T-helper 17 cell (primary cell): ENCODE measurements around the gene N4BP2L2. TPM values are rescaled to one million over a fixed set of nuclear protein-coding genes. Genes with fewer than 3 reads are reported as not detected.

Experiments
- ATAC-seq: fragments of 150-1000 bp; cut with Tn5 transposase; 2 replicates; pipeline ENCODE4 v1.10.0; 2021; ENCODE audit warnings: mild to moderate bottlenecking, moderate library complexity
- DNase-seq, 3 donors: peaks; one replicate each; pipeline versions ENCODE4 v3.0.0 to v3.0.0-alpha.2; 2020 to 2021
- H3K9me3 ChIP-seq: one replicate; pipeline ENCODE4 v1.7.0; 2013; ENCODE audit warnings: low read length, mild to moderate bottlenecking; ENCODE audit not compliant: control insufficient read depth, poor library complexity, severe bottlenecking
- H3K27ac Mint-ChIP-seq: one replicate; pipeline ENCODE4 v1.8.0; 2022; ENCODE audit warnings: mild to moderate bottlenecking, moderate library complexity, mixed read lengths
- H3K27me3 Mint-ChIP-seq: one replicate; pipeline ENCODE4 v1.8.0; 2022; ENCODE audit warnings: mixed read lengths
- H3K36me3 Mint-ChIP-seq: one replicate; pipeline ENCODE4 v1.8.0; 2022; ENCODE audit warnings: low read depth, mixed read lengths
- H3K4me1 Mint-ChIP-seq: one replicate; pipeline ENCODE4 v1.8.0; 2022; ENCODE audit warnings: mild to moderate bottlenecking, mixed read lengths
- H3K4me3 Mint-ChIP-seq: one replicate; pipeline ENCODE4 v1.8.0; 2022; ENCODE audit warnings: mild to moderate bottlenecking, moderate library complexity, mixed read lengths
- total RNA-seq, 4 donors: library from RNA in 2 of 4; stranded (reverse) in 2 of 4; gene quantifications; one replicate each; pipeline ENCODE4 v1.2.3 and lab custom pipeline; 2022 to 2026

The N4BP2L2 gene
- total RNA-seq, 2 donors from 2014 or later, result 185 to 205 TPM

- Mint-ChIP-seq H3K4me1 (peaks cover 6% of the 10 kb centered on the region), H3K27ac (no peak overlapping the region), H3K36me3 (peaks cover 2% of the 10 kb centered on the region), H3K4me3 (no peak overlapping the region), H3K27me3 (no peaks in the 10 kb centered on the region)
- ATAC-seq (no peak), DNase-seq (no peak)
- H3K9me3 ChIP-seq, result no peaks in the 10 kb centered on the region
Observed at GRCh38 chr13:32474999-32475792, 63.4 kb downstream of the N4BP2L2 start.

GRCh38 chr13:32473650-32474049 lies 64.9 kb downstream of the N4BP2L2 start:
- H3K4me1 Mint-ChIP-seq, result peaks cover 6% of the 10 kb centered on the region
- no peaks in the 10 kb centered on the region for H3K27me3 Mint-ChIP-seq
- H3K9me3 ChIP-seq, result no peaks in the 10 kb centered on the region
- no peak overlapping the region for H3K4me3 Mint-ChIP-seq
- peaks cover 4% of the 10 kb centered on the region for H3K36me3 Mint-ChIP-seq
- ATAC-seq (no peak), DNase-seq (no peak)
- H3K27ac Mint-ChIP-seq, result no peak overlapping the region

- Mint-ChIP-seq H3K4me1 (peaks cover 8% of the 10 kb centered on the region), H3K27me3 (no peaks in the 10 kb centered on the region)
- no peak for DNase-seq
Observed at GRCh38 chr13:32472194-32472621, 66.4 kb downstream of the N4BP2L2 start.

DNA sequence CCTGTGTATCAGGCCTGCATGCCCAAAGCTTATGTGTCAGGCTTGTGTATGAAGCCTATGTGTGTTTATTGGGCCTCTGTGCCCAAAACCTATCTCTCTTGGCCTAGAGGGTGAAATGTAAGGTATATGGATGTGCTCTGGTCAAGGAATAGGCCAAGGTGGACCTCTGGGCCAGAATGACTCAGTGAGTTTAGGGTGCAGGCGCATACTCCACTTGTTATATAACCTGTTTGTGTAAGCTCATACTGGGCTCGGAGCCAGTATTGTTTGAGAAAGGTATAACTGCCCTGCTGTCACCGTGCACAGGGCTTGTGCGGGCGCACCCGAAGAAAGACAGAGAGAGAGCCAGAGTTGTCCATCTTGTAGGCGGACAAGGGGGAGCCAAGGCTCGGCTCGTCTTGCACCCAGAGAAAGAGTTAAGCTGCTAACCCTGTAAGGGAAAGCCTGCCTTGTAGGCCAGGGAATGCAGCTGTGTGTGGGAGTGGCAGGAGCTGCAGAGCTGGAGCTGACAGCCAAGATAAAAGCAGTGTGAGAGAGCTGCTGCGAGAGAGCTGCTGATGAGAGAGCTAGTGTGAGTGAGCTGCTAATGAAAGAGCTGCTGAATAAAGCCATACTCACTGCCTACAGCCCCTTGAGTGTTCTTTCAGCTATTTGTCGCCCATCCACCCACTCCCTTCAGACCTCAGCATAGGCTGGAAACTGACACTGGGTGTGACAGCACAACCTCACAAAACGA lies 67.2 kb downstream of the N4BP2L2 start:
- Mint-ChIP-seq H3K27ac (peak overlapping the region; percentile 43), H3K36me3 (peaks cover 7% of the 10 kb centered on the region), H3K4me1 (peaks cover 8% of the 10 kb centered on the region), H3K27me3 (no peaks in the 10 kb centered on the region), H3K4me3 (no peak overlapping the region)
- no peak for DNase-seq
- no peaks in the 10 kb centered on the region for H3K9me3 ChIP-seq
- no peak for ATAC-seq

More at GRCh38 chr13:32472194-32472621, 66.4 kb downstream of the N4BP2L2 start:
- no peak overlapping the region for H3K4me3 Mint-ChIP-seq
- peaks cover 7% of the 10 kb centered on the region for H3K36me3 Mint-ChIP-seq
- H3K27ac Mint-ChIP-seq, result peak overlapping the region; percentile 43
- ATAC-seq, result no peak
- no peaks in the 10 kb centered on the region for H3K9me3 ChIP-seq

DNA sequence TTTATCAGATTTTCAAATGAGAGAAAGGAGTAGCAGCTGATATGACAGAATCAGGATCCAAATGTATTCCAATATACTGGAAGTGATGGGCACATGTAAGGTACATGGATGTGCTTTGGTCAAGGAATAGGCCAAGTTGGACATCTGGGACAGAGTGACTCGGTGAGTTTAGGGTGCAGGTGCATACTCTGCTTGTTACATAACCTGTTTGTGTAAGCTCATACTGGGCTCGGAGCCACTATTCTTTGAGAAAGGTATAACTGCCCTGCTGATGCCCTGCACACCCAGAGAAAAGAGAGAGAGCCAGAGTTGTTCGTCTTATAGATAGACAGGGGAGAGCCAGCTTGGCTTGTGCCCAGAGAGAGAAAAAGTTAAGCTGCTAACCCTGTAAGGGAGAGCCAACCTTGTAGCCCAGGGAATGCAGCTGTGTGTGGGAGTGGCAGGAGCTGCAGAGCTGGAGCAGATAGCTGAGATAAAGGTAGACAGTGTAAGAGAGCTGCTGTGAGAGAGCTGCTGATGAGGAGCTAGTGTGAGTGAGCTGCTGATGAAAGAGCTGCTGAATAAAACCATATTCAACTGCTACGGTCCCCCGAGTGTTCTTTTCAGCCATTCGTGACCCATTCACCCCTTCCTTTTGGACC lies 70.0 kb downstream of the N4BP2L2 start:
- peaks cover 7% of the 10 kb centered on the region for H3K4me1 Mint-ChIP-seq
- H3K36me3 Mint-ChIP-seq, result peaks cover 5% of the 10 kb centered on the region
- peak overlapping the region; percentile 47 for H3K27ac Mint-ChIP-seq
- H3K4me3 Mint-ChIP-seq, result no peak overlapping the region
- DNase-seq (no peak), ATAC-seq (no peak)
- H3K9me3 ChIP-seq, result no peaks in the 10 kb centered on the region
- H3K27me3 Mint-ChIP-seq, result no peaks in the 10 kb centered on the region

DNA sequence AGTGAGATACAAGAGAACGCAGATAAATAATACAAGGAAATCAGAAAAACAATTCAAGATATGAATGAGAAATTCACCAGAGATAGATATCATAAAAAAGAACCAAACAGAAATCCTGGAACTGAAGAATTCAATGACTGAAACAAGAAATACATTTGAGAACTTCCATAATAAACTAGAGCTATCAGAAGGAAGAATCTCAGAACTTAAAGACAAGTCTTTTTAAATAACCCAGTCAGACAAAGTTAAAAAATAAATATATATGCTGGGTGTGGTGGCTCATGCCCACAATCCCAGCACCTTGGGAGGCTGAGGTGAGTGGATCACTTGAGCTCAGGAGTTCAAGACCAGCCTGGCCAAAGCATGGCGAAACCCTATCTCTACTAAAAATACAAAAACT lies 82.0 kb downstream of the N4BP2L2 start:
- ATAC-seq (no peak), DNase-seq (no peak)
- H3K4me1 Mint-ChIP-seq, result no peaks in the 10 kb centered on the region
- H3K36me3 Mint-ChIP-seq, result peaks cover 2% of the 10 kb centered on the region
- peaks cover 3% of the 10 kb centered on the region for H3K9me3 ChIP-seq
- no peak overlapping the region for H3K27ac Mint-ChIP-seq
- no peaks in the 10 kb centered on the region for H3K27me3 Mint-ChIP-seq
- H3K4me3 Mint-ChIP-seq, result no peak overlapping the region

GRCh38 chr13:32455594-32455903 lies 83.0 kb downstream of the N4BP2L2 start:
- Mint-ChIP-seq H3K27me3 (no peaks in the 10 kb centered on the region), H3K4me3 (no peak overlapping the region), H3K36me3 (peaks cover 2% of the 10 kb centered on the region), H3K4me1 (no peaks in the 10 kb centered on the region), H3K27ac (no peak overlapping the region)
- H3K9me3 ChIP-seq, result peaks cover 3% of the 10 kb centered on the region
- DNase-seq, result no peak
- no peak for ATAC-seq

DNA sequence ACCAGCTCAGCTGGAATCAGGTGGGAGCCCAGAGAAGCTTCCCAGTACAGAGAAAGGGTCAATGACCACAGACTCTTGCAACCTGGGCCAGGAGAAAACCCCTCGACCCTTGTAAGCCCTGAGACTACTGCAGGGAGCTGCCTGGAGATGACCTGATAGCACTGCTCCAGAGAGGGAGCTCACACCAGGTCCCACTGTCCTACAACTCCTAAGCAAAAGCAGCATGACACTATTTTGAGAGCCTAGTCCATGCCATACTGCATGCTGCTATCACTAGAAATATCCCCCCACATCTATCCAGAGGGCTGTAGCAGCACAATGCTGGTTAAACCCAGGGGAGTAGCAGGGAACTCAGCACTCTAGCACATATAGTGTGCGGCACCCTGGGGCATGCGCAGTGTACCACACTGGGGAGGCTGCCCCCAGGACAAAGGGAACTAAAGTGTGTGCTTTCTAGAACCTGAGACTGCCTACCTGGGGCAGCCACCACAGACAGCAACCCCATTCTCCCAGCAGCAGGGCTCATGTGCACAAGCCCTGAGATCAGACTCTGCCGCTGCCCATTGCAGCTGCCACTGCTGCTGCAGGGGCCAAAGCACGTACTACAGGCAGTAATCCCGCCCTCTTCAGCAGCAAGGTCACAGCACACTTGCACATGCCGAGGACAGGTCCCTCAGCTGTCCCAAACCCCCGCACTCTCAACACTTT lies 83.6 kb downstream of the N4BP2L2 start:
- DNase-seq, result no peak
- no peak overlapping the region for H3K4me3 Mint-ChIP-seq
- ATAC-seq, result no peak
- H3K27me3 Mint-ChIP-seq, result no peaks in the 10 kb centered on the region
- peaks cover 3% of the 10 kb centered on the region for H3K9me3 ChIP-seq
- H3K27ac Mint-ChIP-seq, result no peak overlapping the region
- H3K36me3 Mint-ChIP-seq, result peaks cover 2% of the 10 kb centered on the region
- H3K4me1 Mint-ChIP-seq, result no peaks in the 10 kb centered on the region

GRCh38 chr13:32453981-32454380 lies 84.6 kb downstream of the N4BP2L2 start:
- Mint-ChIP-seq H3K27ac (no peak overlapping the region), H3K4me1 (no peaks in the 10 kb centered on the region), H3K27me3 (no peaks in the 10 kb centered on the region), H3K36me3 (peaks cover 2% of the 10 kb centered on the region), H3K4me3 (no peak overlapping the region)
- DNase-seq (no peak), ATAC-seq (no peak)
- peaks cover 3% of the 10 kb centered on the region for H3K9me3 ChIP-seq

- Mint-ChIP-seq H3K36me3 (peaks cover 2% of the 10 kb centered on the region), H3K4me3 (no peak overlapping the region), H3K4me1 (peaks cover 7% of the 10 kb centered on the region), H3K27ac (no peak overlapping the region), H3K27me3 (no peaks in the 10 kb centered on the region)
- no peak for ATAC-seq
- H3K9me3 ChIP-seq, result no peaks in the 10 kb centered on the region
- no peak for DNase-seq
Observed at GRCh38 chr13:32448972-32449371, 89.6 kb downstream of the N4BP2L2 start.

- Mint-ChIP-seq H3K36me3 (peaks cover 3% of the 10 kb centered on the region), H3K4me1 (peaks cover 10% of the 10 kb centered on the region), H3K4me3 (no peak overlapping the region), H3K27ac (peak overlapping the region; percentile 65), H3K27me3 (no peaks in the 10 kb centered on the region)
- no peak for DNase-seq
- no peak for ATAC-seq
- no peaks in the 10 kb centered on the region for H3K9me3 ChIP-seq
Observed at GRCh38 chr13:32447894-32448623, 90.5 kb downstream of the N4BP2L2 start.

- peak overlapping the region; percentile 47 for H3K27ac Mint-ChIP-seq
- peaks cover 13% of the 10 kb centered on the region for H3K4me1 Mint-ChIP-seq
- no peaks in the 10 kb centered on the region for H3K9me3 ChIP-seq
- H3K4me3 Mint-ChIP-seq, result no peak overlapping the region
- H3K36me3 Mint-ChIP-seq, result peaks cover 5% of the 10 kb centered on the region
- no peak for ATAC-seq
- no peaks in the 10 kb centered on the region for H3K27me3 Mint-ChIP-seq
- DNase-seq, result no peak
Observed at GRCh38 chr13:32446773-32447465, 91.7 kb downstream of the N4BP2L2 start.
